ENCODE data around the gene CELSR2. TPM values are rescaled to one million over a fixed set of nuclear protein-coding genes. Genes with fewer than 3 reads are reported as not detected.
"Not testable (repeated sequence)": the region's sequence is repeated elsewhere in the genome, so short reads cannot be mapped to it uniquely, and the experiment has no call there.

CELSR2 gene
- total RNA-seq, 1 donor from 2014 or later = 3.8 TPM

DNA sequence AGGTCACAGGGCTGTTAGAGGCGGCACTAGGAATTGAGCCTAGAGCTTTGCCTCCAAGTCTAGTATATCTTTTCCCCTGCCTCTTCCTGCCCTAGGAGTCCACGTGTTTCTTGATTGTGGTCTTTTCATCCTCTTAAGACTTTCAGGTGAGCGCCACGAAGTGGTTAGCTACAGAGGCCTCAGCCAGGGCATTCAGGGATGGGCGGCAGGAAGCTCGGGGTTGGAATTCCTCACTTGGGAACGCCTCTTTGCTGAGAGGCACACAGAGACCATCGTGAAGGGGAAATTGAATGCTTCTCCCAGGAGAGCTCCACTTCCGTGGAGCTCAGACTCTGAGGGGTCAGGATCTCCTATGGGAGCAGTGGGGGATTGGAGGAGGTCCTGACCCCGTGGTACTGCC is 56.7 kb downstream of the CELSR2 start:
- DNase-seq (ENCODE audit: low spot score); intact Hi-C loops (cut with micrococcal nuclease); H3K36me3 Mint-ChIP-seq (ENCODE audit: low read depth); H3K4me1 Mint-ChIP-seq (ENCODE audit: low read depth); H3K9me3 Mint-ChIP-seq; H3K27me3 Mint-ChIP-seq (ENCODE audit: low read depth); H3K4me3 Mint-ChIP-seq (ENCODE audit: low read depth); H3K27ac Mint-ChIP-seq: not testable (repeated sequence)

DNA sequence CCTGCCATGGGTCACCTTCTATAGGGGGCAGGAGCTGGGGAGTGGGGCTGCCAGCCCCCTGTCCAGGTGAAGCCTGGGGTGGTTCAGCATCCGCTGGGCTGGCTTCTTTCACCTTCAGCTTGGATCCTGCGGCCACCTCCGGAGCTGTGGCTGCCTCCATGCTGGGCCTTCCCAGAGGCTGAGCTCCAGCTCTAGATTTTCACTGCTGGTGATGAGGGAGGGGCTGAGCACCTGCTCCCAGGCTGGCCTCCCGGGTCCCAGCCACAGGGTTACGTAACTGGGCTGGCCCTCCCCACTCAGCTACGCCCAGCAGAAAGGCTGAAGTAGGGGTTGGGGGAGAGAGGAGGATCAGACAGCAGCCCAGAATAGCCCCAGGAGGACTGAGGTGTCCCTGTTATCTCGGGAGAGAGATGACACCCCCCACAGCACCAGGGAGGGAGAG is 57.5 kb downstream of the CELSR2 start, which contains the start of gene MYBPHL:
TSS of gene MYBPHL (minus strand) at position 180 of the 442 bp plus-strand sequence. CDS start at position 160, 20 bp downstream.
- no peaks in the 10 kb centered on the region for H3K9me3 Mint-ChIP-seq
- no peaks in the 10 kb centered on the region for H3K36me3 Mint-ChIP-seq (ENCODE audit: low read depth)
- no peak for DNase-seq (ENCODE audit: low spot score)
- H3K4me1 Mint-ChIP-seq (ENCODE audit: low read depth) = no peaks in the 10 kb centered on the region
- H3K27ac Mint-ChIP-seq = no peak within 1 kb of the TSS
- no peak within 1 kb of the TSS for H3K4me3 Mint-ChIP-seq (ENCODE audit: low read depth)
- intact Hi-C loops (cut with micrococcal nuclease) = no loop called here
- H3K27me3 Mint-ChIP-seq (ENCODE audit: low read depth) = peaks cover 11% of the 10 kb centered on the region

DNA sequence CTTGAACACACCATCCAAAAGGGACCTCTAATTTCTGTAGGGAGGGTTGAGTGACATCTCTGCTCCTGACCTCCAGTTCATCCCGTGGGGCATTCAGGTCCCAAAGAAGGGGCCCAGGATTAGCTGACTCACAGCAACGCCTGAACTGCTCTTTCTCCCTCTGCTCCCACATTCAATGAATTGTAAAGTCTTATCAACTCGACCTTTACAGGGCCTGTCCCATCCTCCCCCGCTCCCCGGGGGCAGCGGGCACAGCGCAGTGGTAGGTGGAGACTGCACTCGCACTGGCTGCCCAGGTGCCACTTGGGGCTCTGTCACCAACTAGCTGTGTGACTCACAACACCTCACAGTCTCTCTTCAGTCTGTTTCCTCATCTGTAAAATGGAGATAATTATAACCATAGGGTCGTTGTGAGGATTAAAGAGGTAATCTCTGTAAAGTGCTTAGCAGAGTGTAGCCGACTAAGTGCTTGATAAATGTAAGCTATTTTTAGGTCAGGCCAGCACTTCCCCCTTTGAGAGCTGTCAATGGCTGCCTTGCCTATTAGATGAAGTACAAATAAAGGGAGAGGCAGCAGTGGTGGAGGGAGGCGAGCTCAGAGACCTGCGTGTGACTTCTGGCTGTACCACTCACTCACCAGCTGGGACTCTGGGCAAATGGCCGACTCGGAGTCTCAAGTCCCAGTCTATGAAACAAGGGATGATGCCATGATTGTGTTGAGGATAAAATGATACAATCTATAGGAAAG is 58.1 kb downstream of the CELSR2 start:
- Mint-ChIP-seq H3K27me3 (ENCODE audit: low read depth) (peaks cover 11% of the 10 kb centered on the region), H3K27ac (no peak overlapping the region), H3K36me3 (ENCODE audit: low read depth) (no peaks in the 10 kb centered on the region), H3K4me3 (ENCODE audit: low read depth) (no peak overlapping the region), H3K4me1 (ENCODE audit: low read depth) (no peaks in the 10 kb centered on the region), H3K9me3 (no peaks in the 10 kb centered on the region)
- no peak for DNase-seq (ENCODE audit: low spot score)
- intact Hi-C loops (cut with micrococcal nuclease) = no loop called here

DNA sequence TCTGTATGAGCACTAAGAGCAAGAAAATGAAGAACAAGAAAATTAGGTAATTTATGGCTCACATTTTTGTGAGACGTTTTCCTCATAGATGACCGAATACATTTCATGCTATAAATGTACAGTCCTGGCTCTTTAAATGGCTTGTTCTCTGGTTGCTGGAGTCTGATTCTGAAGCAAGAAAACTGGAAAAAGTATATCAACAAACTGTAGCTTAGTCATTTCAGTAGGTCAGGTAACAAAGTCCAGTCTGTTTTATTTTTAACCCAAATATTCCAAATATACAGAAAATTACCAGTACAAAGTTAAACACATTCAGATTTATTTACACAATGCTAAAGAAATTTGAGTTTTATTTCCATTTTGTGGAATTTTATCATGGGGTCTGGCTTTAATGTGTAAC is 60.0 kb downstream of the CELSR2 start:
- intact Hi-C loops (cut with micrococcal nuclease) = no loop called here

DNA sequence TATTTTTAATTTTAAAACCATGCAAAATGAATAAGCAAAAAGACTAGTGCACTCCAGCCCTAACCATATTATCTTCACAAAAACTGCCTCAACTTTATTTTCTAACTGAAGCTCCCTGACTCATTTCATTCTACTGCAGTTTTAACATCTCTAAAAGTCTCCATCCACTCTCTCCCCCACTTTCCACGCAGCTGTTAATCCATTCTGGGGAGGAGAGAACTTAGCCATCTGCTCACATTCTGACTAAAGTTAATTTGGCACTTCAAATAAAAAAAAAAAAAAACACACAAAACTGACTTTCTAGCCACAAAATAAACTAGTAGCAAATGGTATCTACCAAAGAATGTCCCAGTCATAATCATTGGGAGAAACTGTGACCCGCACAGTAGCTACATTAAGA is 62.9 kb downstream of the CELSR2 start:
- no peak overlapping the region for H3K4me3 Mint-ChIP-seq (ENCODE audit: low read depth)
- no peak overlapping the region for H3K27ac Mint-ChIP-seq
- H3K27me3 Mint-ChIP-seq (ENCODE audit: low read depth) = peaks cover 13% of the 10 kb centered on the region
- no peaks in the 10 kb centered on the region for H3K36me3 Mint-ChIP-seq (ENCODE audit: low read depth)
- DNase-seq (ENCODE audit: low spot score) = no peak
- H3K4me1 Mint-ChIP-seq (ENCODE audit: low read depth) = no peaks in the 10 kb centered on the region
- intact Hi-C loops (cut with micrococcal nuclease) = no loop called here
- H3K9me3 Mint-ChIP-seq = no peaks in the 10 kb centered on the region

More for the DNA sequence above, 60.0 kb downstream of the CELSR2 start:
- DNase-seq (ENCODE audit: low spot score) = no peak
- Mint-ChIP-seq H3K36me3 (ENCODE audit: low read depth) (no peaks in the 10 kb centered on the region), H3K4me3 (ENCODE audit: low read depth) (no peak overlapping the region), H3K9me3 (no peaks in the 10 kb centered on the region), H3K4me1 (ENCODE audit: low read depth) (no peaks in the 10 kb centered on the region), H3K27ac (no peak overlapping the region), H3K27me3 (ENCODE audit: low read depth) (peaks cover 13% of the 10 kb centered on the region)

DNA sequence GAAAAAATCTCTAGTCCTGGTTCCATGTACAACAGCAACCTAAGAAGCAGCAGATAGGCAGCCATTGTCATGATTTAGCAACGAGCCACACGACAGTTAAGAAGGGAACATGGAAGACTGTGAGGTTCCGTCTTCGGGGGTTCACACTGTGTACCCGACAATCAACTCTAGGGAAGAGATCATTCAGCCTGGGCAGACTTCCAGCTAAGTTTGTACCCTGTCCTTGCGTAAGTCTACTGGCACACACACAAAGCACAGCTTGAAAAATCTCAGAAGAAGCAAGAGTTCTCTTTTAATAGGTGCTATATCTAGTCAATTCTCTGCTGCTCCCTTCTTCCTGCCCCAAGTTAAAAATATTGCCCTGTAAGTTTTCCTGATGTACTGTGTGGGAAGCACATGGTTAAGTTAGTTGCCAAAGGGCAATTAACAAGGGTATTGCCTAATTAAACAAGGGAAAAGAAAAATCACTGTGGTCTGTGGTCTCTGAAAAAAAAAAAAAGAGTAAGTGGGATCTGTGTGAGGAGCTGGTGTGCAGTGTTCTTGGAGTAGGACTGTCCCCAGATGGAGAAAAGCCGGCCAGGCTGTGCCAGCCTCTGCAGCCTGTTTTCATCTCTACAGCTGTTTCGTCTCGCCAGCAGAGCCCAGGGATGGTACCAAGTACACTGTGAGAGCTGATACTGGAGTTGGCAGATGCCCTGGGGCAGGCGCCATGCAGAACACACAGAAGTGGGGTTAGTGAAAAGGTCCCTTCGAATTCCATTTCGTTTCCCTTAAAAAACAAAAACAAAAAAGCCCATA is 63.8 kb downstream of the CELSR2 start:
- H3K4me3 Mint-ChIP-seq (ENCODE audit: low read depth) = no peak overlapping the region
- no peak overlapping the region for H3K27ac Mint-ChIP-seq
- intact Hi-C loops (cut with micrococcal nuclease) = no loop called here
- no peaks in the 10 kb centered on the region for H3K36me3 Mint-ChIP-seq (ENCODE audit: low read depth)
- H3K9me3 Mint-ChIP-seq = no peaks in the 10 kb centered on the region
- H3K27me3 Mint-ChIP-seq (ENCODE audit: low read depth) = peaks cover 13% of the 10 kb centered on the region
- DNase-seq (ENCODE audit: low spot score) = no peak
- no peaks in the 10 kb centered on the region for H3K4me1 Mint-ChIP-seq (ENCODE audit: low read depth)

DNA sequence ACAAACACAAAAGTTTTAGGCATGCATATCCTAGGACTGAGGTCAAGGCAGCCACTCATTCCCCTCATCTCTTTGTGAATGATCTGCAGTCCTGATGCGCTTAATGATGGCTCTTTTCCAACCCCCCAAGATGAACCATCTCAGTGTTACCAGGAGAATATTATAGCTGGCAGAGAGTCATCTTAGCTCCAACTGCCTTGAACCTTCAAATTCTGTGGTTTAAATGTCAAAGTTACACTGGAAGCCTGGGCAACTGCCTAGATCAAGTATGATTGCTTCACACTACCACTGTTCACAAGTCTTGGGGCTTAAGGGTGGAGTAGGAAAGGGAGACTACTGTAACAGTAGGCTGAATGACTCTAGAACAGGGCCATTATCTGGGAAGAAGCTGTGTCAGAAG is 65.5 kb downstream of the CELSR2 start:
- H3K27ac Mint-ChIP-seq = no peak overlapping the region
- no peak overlapping the region for H3K4me3 Mint-ChIP-seq (ENCODE audit: low read depth)
- no peak for DNase-seq (ENCODE audit: low spot score)
- H3K36me3 Mint-ChIP-seq (ENCODE audit: low read depth) = no peaks in the 10 kb centered on the region
- H3K27me3 Mint-ChIP-seq (ENCODE audit: low read depth) = peaks cover 10% of the 10 kb centered on the region
- no peaks in the 10 kb centered on the region for H3K9me3 Mint-ChIP-seq
- intact Hi-C loops (cut with micrococcal nuclease) = no loop called here
- H3K4me1 Mint-ChIP-seq (ENCODE audit: low read depth) = no peaks in the 10 kb centered on the region

DNA sequence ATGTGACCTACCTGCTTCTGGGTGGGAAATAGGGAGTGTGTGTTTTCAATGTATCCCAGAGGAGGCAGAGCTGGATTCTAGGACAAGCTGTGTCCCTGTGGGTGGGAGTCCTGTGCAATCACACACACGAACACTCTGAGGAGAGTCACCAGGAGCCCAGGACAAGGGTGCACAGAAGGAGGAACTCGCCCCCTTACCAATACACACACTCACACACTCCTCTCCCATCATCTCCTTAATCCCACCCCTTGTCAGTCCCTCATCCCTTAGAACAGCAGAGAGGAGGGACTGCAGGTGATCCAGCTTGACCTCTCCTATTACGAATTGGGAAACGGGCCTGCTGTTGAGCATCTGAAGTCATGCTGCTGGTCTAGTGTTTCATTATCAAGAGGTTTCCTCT is 65.9 kb downstream of the CELSR2 start:
- H3K9me3 Mint-ChIP-seq = no peaks in the 10 kb centered on the region
- H3K4me3 Mint-ChIP-seq (ENCODE audit: low read depth) = no peak overlapping the region
- peaks cover 10% of the 10 kb centered on the region for H3K27me3 Mint-ChIP-seq (ENCODE audit: low read depth)
- no peaks in the 10 kb centered on the region for H3K36me3 Mint-ChIP-seq (ENCODE audit: low read depth)
- intact Hi-C loops (cut with micrococcal nuclease) = no loop called here
- H3K27ac Mint-ChIP-seq = no peak overlapping the region
- no peaks in the 10 kb centered on the region for H3K4me1 Mint-ChIP-seq (ENCODE audit: low read depth)
- no peak for DNase-seq (ENCODE audit: low spot score)

DNA sequence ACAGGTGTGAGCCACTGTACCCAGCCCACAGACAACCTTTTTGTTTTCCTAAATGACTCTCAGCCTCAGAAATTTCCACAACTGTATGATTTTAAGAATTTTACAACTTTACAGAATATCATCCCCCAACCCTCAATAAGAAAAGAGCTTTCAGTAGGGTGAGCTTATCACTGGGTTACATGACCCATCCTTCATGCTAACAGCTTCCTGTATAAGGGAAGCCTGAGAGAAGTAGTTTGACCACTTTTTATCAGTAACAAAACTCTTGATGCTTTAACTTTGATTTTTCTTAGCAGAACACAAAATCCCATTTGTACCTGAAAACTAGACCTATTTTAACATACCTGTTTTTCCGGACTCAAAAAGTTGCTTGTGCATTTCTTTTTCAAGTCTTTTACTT is 67.2 kb downstream of the CELSR2 start:
- H3K4me3 Mint-ChIP-seq (ENCODE audit: low read depth) = no peak overlapping the region
- no peaks in the 10 kb centered on the region for H3K36me3 Mint-ChIP-seq (ENCODE audit: low read depth)
- H3K9me3 Mint-ChIP-seq = no peaks in the 10 kb centered on the region
- intact Hi-C loops (cut with micrococcal nuclease) = no loop called here
- H3K4me1 Mint-ChIP-seq (ENCODE audit: low read depth) = no peaks in the 10 kb centered on the region
- no peak for DNase-seq (ENCODE audit: low spot score)
- H3K27me3 Mint-ChIP-seq (ENCODE audit: low read depth) = peaks cover 9% of the 10 kb centered on the region
- H3K27ac Mint-ChIP-seq = no peak overlapping the region

DNA sequence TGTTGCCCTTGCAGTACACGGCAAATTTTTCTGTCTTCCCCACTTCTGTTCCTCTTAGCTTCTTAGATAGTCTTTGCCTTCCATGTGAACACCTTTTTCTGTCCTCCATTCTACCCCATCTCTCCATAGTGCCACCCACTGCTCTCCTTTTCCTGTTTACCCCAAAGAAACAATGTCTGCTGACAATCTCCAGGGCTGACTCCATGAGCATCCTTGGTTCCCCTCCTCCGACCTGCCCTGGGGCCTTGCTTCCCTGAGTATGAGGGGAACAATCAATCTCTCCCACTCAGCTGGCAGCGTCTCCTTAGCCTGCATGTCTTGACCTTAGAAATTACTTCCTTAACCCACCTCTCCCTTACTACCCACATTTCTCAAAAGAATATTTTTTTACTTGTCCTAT is 69.8 kb downstream of the CELSR2 start:
- H3K27me3 Mint-ChIP-seq (ENCODE audit: low read depth) = peaks cover 13% of the 10 kb centered on the region
- no peaks in the 10 kb centered on the region for H3K4me1 Mint-ChIP-seq (ENCODE audit: low read depth)
- H3K4me3 Mint-ChIP-seq (ENCODE audit: low read depth) = no peak overlapping the region
- H3K9me3 Mint-ChIP-seq = no peaks in the 10 kb centered on the region
- intact Hi-C loops (cut with micrococcal nuclease) = no loop called here
- no peaks in the 10 kb centered on the region for H3K36me3 Mint-ChIP-seq (ENCODE audit: low read depth)
- H3K27ac Mint-ChIP-seq = no peak overlapping the region
- DNase-seq (ENCODE audit: low spot score) = no peak

DNA sequence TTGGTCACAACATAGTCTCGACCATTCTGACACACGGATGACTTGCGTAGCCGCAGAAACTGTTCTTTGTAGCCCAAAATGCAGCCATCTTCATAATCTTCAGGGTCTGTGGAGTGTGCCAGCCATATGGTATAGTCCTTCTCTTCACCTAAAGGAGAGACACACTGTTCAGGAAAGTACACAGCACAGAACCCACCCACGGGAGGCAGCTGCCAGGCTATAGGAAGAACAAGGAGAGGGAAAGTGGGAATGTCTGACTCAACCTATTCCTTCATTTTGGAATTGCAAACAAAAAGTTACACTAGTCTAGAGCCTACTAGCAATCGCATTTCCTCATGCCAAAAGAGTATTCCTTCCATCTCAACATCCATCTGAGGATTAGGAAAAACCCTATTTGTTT is 73.6 kb downstream of the CELSR2 start:
- Mint-ChIP-seq H3K4me3 (ENCODE audit: low read depth) (no peak overlapping the region), H3K27me3 (ENCODE audit: low read depth) (peaks cover 17% of the 10 kb centered on the region), H3K27ac (no peak overlapping the region), H3K4me1 (ENCODE audit: low read depth) (no peaks in the 10 kb centered on the region), H3K9me3 (no peaks in the 10 kb centered on the region), H3K36me3 (ENCODE audit: low read depth) (no peaks in the 10 kb centered on the region)
- intact Hi-C loops (cut with micrococcal nuclease) = no loop called here
- no peak for DNase-seq (ENCODE audit: low spot score)

Measured in activated T-helper 2 cell treated with anti-CD3 and anti-CD28 coated beads, Interferon-gamma antibody, Interleukin-2, Interleukin-4, amounts not matched to agents 10 μg/mL and 5 μg/mL and 100 μg/mL, durations not matched to agents 14 hours and 24 hours and 36 hours (primary cell).